ENCODE results near the gene TXNL4A. TPM values are rescaled to one million over a fixed set of nuclear protein-coding genes. Genes with fewer than 3 reads are reported as not detected.

Gene TXNL4A
- total RNA-seq, 2 experiments from 2014 or later: 208 to 210 TPM

- POLR2A ChIA-PET: interaction anchor here (0.5 kb wide), 1 partner anchor 107 kb away, joined by 3 read pairs; no protein-coding TSS in a partner anchor
- CTCF ChIA-PET: no interaction called here
Observed at GRCh38 chr18:79953971-79954651, 34.3 kb downstream of the TXNL4A start.

GRCh38 chr18:79952996-79953559 lies 35.3 kb downstream of the TXNL4A start:
- CTCF ChIA-PET: no interaction called here
- POLR2A ChIA-PET: no interaction called here

GRCh38 chr18:79952456-79952995 lies 35.8 kb downstream of the TXNL4A start:
- CTCF ChIA-PET: interaction anchor here (0.9 kb wide), 1 partner anchor 9 kb away, joined by 3 read pairs; no protein-coding TSS in a partner anchor
- POLR2A ChIA-PET: interaction anchor here (0.6 to 1.2 kb wide), 4 partner anchors 11 to 82 kb away, joined by 3 to 6 read pairs (median 4); partner anchors contain the start of gene RBFA

GRCh38 chr18:79951545-79952455 lies 36.6 kb downstream of the TXNL4A start, which contains the start of gene SLC66A2:
TSS of gene SLC66A2 (minus strand) at chr18:79951653. CDS start at chr18:79950926, 727 bp downstream.
- POLR2A ChIA-PET: interaction anchor here (0.6 to 1.2 kb wide), 4 partner anchors 11 to 82 kb away, joined by 3 to 6 read pairs (median 4); partner anchors contain the start of gene RBFA
- CTCF ChIA-PET: interaction anchor here (0.9 to 2.2 kb wide), 2 partner anchors 10 kb away, joined by 3 to 5 read pairs; no protein-coding TSS in a partner anchor

- CTCF ChIA-PET: interaction anchor here (0.5 to 2.2 kb wide), 3 partner anchors 11 to 564 kb away, joined by 3 to 5 read pairs (median 4); no protein-coding TSS in a partner anchor
- POLR2A ChIA-PET: interaction anchor here (0.6 kb wide), 1 partner anchor 13 kb away, joined by 3 read pairs; no protein-coding TSS in a partner anchor
Observed at GRCh38 chr18:79950515-79951341, 37.6 kb downstream of the TXNL4A start.

- CTCF ChIA-PET: interaction anchor here (0.6 to 2.2 kb wide), 2 partner anchors 12 to 90 kb away, joined by 3 to 5 read pairs; no protein-coding TSS in a partner anchor
- POLR2A ChIA-PET: no interaction called here
Observed at GRCh38 chr18:79949697-79950487, 38.5 kb downstream of the TXNL4A start.

GRCh38 chr18:79948719-79949411 lies 39.5 kb downstream of the TXNL4A start:
- ChIA-PET CTCF (no interaction called here), POLR2A (no interaction called here)

GRCh38 chr18:79947881-79948610 lies 40.3 kb downstream of the TXNL4A start:
- CTCF ChIA-PET: no interaction called here
- POLR2A ChIA-PET: no interaction called here

GRCh38 chr18:79947054-79947755 lies 41.2 kb downstream of the TXNL4A start:
- ChIA-PET CTCF (no interaction called here), POLR2A (no interaction called here)

GRCh38 chr18:79945118-79946042 lies 43.0 kb downstream of the TXNL4A start:
- CTCF ChIA-PET: no interaction called here
- POLR2A ChIA-PET: interaction anchor here (0.6 kb wide), 1 partner anchor 615 kb away, joined by 3 read pairs; no protein-coding TSS in a partner anchor

GRCh38 chr18:79944746-79945117 lies 43.6 kb downstream of the TXNL4A start:
- CTCF ChIA-PET: no interaction called here
- POLR2A ChIA-PET: interaction anchor here (0.6 kb wide), 1 partner anchor 615 kb away, joined by 3 read pairs; no protein-coding TSS in a partner anchor

- POLR2A ChIA-PET: no interaction called here
- CTCF ChIA-PET: no interaction called here
Observed at GRCh38 chr18:79944126-79944731, 44.1 kb downstream of the TXNL4A start.

- ChIA-PET POLR2A (no interaction called here), CTCF (no interaction called here)
Observed at GRCh38 chr18:79943608-79944125, 44.7 kb downstream of the TXNL4A start.

- CTCF ChIA-PET: no interaction called here
- POLR2A ChIA-PET: no interaction called here
Observed at GRCh38 chr18:79942786-79943607, 45.4 kb downstream of the TXNL4A start.
